HEK293 (cell line): ENCODE results near the gene RUFY4.

Source experiments
- CTCF ChIA-PET: fragments of 350-600 bp; formaldehyde crosslinking; extraction: SDS; loops from one replicate; lab custom pipeline; 2021; ENCODE audit warnings: antibody characterized with exemption; lab: Yijun Ruan, JAX
- POLR2A ChIA-PET: fragments of 300-600 bp; formaldehyde crosslinking; extraction: SDS; loops from one replicate; lab custom pipeline; 2020; ENCODE audit warnings: antibody characterized with exemption, inconsistent platforms; lab: Yijun Ruan, JAX
- H3K27ac ChIP-seq: fragments of 200-500 bp; sonication (Bioruptor generic); 2 replicates; pipeline ENCODE4 v1.5.1; 2014; ENCODE audit warnings: low read depth, low read length, control low read depth, inconsistent platforms; ENCODE audit errors: extremely low read depth
- H3K36me3 ChIP-seq, 2 experiments: fragments of 200-500 bp in 1 of 2; sonication (Bioruptor generic) in 1 of 2; 1 replicate in 1 of 2; 2 replicates in 1 of 2; pipeline ENCODE4 v1.5.1; 2014 to 2017; ENCODE audit warnings: inconsistent platforms in 2 of 2, low read length in 2 of 2; ENCODE audit not compliant: control insufficient read depth in 2 of 2, insufficient read depth in 1 of 2
- H3K4me1 ChIP-seq: fragments of 200-500 bp; sonication (Bioruptor generic); 2 replicates; pipeline ENCODE4 v1.5.1; 2014; ENCODE audit warnings: mild to moderate bottlenecking, low read length, inconsistent platforms; ENCODE audit not compliant: control insufficient read depth, insufficient read depth
- H3K4me3 ChIP-seq: 2 replicates; pipeline ENCODE4 v1.5.1; 2011; ENCODE audit warnings: low read depth, mild to moderate bottlenecking, control low read depth, low read length, moderate library complexity
- H3K9me3 ChIP-seq: fragments of 200-500 bp; sonication (Bioruptor generic); 2 replicates; pipeline ENCODE4 v1.5.1; 2014; ENCODE audit warnings: low read depth, low read length, inconsistent platforms; ENCODE audit not compliant: control insufficient read depth, insufficient read depth
- GLIS1 ChIP-seq: fragments of 450-650 bp; formaldehyde crosslinking; IDR thresholded peaks from 2 replicates; pipeline ENCODE4 v1.5.1; 2016; ENCODE audit warnings: missing biosample characterization, missing genetic modification characterization
- HOXD13 ChIP-seq: sonication (generic); formaldehyde crosslinking; IDR thresholded peaks from 2 replicates; pipeline ENCODE4 v1.8.0; 2022; ENCODE audit warnings: missing genetic modification reagents, borderline replicate concordance
- MEIS1 ChIP-seq: sonication (generic); formaldehyde crosslinking; IDR thresholded peaks from 2 replicates; pipeline ENCODE4 v1.8.1; 2022; ENCODE audit warnings: missing genetic modification reagents, mild to moderate bottlenecking, borderline replicate concordance
- MZF1 ChIP-seq: fragments of 450-650 bp; formaldehyde crosslinking; IDR thresholded peaks from 2 replicates; pipeline ENCODE4 v1.5.1; 2017; ENCODE audit warnings: missing biosample characterization, missing genetic modification characterization, borderline replicate concordance
- SCRT1 ChIP-seq: fragments of 450-650 bp; formaldehyde crosslinking; IDR thresholded peaks from 2 replicates; pipeline ENCODE4 v1.5.1; 2016; ENCODE audit warnings: missing biosample characterization, missing genetic modification characterization, borderline replicate concordance
- SP2 ChIP-seq: fragments of 450-650 bp; formaldehyde crosslinking; IDR thresholded peaks from 2 replicates; pipeline ENCODE4 v1.5.1; 2016; ENCODE audit warnings: missing biosample characterization, missing genetic modification characterization
- ZFP37 ChIP-seq: fragments of 450-650 bp; formaldehyde crosslinking; IDR thresholded peaks from 2 replicates; pipeline ENCODE4 v1.5.1; 2016; ENCODE audit warnings: missing biosample characterization, missing genetic modification characterization
- ZNF10 ChIP-seq: fragments of 450-650 bp; formaldehyde crosslinking; IDR thresholded peaks from 2 replicates; pipeline ENCODE4 v1.5.1; 2017; ENCODE audit warnings: missing biosample characterization, missing genetic modification characterization
- ZNF112 ChIP-seq: fragments of 450-650 bp; formaldehyde crosslinking; IDR thresholded peaks from 2 replicates; pipeline ENCODE4 v1.5.0; 2017; ENCODE audit warnings: missing biosample characterization, missing genetic modification characterization
- ZNF174 ChIP-seq: fragments of 450-650 bp; formaldehyde crosslinking; IDR thresholded peaks from 2 replicates; pipeline ENCODE4 v1.5.0; 2017; ENCODE audit warnings: missing biosample characterization, mild to moderate bottlenecking, missing genetic modification characterization
- ZNF175 ChIP-seq: fragments of 450-650 bp; formaldehyde crosslinking; IDR thresholded peaks from 2 replicates; pipeline ENCODE4 v1.5.1; 2016; ENCODE audit warnings: missing biosample characterization, missing genetic modification characterization
- ZNF19 ChIP-seq: fragments of 450-650 bp; formaldehyde crosslinking; IDR thresholded peaks from 2 replicates; pipeline ENCODE4; 2016; ENCODE audit warnings: missing biosample characterization, missing genetic modification characterization, low read depth
- ZNF23 ChIP-seq: fragments of 450-650 bp; formaldehyde crosslinking; IDR thresholded peaks from 2 replicates; pipeline ENCODE4 v1.5.1; 2016; ENCODE audit warnings: missing biosample characterization, missing genetic modification characterization, borderline replicate concordance
- ZNF311 ChIP-seq: fragments of 450-650 bp; formaldehyde crosslinking; IDR thresholded peaks from 2 replicates; pipeline ENCODE4 v1.5.1; 2017; ENCODE audit warnings: missing biosample characterization, missing genetic modification characterization, borderline replicate concordance
- ZNF37A ChIP-seq: fragments of 450-650 bp; IDR thresholded peaks from 2 replicates; pipeline ENCODE4 v1.5.1; 2018; ENCODE audit warnings: missing biosample characterization, missing genetic modification characterization
- ZNF426 ChIP-seq: fragments of 450-650 bp; formaldehyde crosslinking; IDR thresholded peaks from 2 replicates; pipeline ENCODE4 v1.5.1; 2017; ENCODE audit warnings: missing biosample characterization, missing genetic modification characterization, mild to moderate bottlenecking, inconsistent platforms, moderate library complexity
- ZNF48 ChIP-seq: fragments of 450-650 bp; formaldehyde crosslinking; IDR thresholded peaks from 2 replicates; pipeline ENCODE4 v1.5.1; 2016; ENCODE audit warnings: missing biosample characterization, missing genetic modification characterization
- ZNF501 ChIP-seq: fragments of 450-650 bp; formaldehyde crosslinking; IDR thresholded peaks from 2 replicates; pipeline ENCODE4 v1.5.1; 2016; ENCODE audit warnings: missing biosample characterization, missing genetic modification characterization
- ZNF529 ChIP-seq: fragments of 450-650 bp; formaldehyde crosslinking; IDR thresholded peaks from 2 replicates; pipeline ENCODE4 v1.5.1; 2017; ENCODE audit warnings: missing genetic modification characterization, missing biosample characterization; ENCODE audit not compliant: insufficient replicate concordance
- ZNF548 ChIP-seq: fragments of 450-650 bp; formaldehyde crosslinking; IDR thresholded peaks from 2 replicates; pipeline ENCODE4 v1.5.1; 2016; ENCODE audit warnings: missing biosample characterization, missing genetic modification characterization
- ZNF561 ChIP-seq: fragments of 450-650 bp; IDR thresholded peaks from 2 replicates; pipeline ENCODE4 v1.5.1; 2018; ENCODE audit warnings: missing biosample characterization, missing genetic modification characterization, borderline replicate concordance
- ZNF707 ChIP-seq: fragments of 450-650 bp; formaldehyde crosslinking; IDR thresholded peaks from 2 replicates; pipeline ENCODE4 v1.5.1; 2016; ENCODE audit warnings: missing biosample characterization, missing genetic modification characterization
- ZNF843 ChIP-seq: fragments of 450-650 bp; formaldehyde crosslinking; IDR thresholded peaks from 2 replicates; pipeline ENCODE4 v1.5.1; 2016; ENCODE audit warnings: missing biosample characterization, missing genetic modification characterization
- TF ChIP-seq, protein P1 (sequence below): fragments of 450-650 bp; formaldehyde crosslinking; IDR thresholded peaks from 2 replicates; pipeline ENCODE4 v1.5.1; 2017; ENCODE audit warnings: missing biosample characterization, missing genetic modification characterization

Gene RUFY4

DNA sequence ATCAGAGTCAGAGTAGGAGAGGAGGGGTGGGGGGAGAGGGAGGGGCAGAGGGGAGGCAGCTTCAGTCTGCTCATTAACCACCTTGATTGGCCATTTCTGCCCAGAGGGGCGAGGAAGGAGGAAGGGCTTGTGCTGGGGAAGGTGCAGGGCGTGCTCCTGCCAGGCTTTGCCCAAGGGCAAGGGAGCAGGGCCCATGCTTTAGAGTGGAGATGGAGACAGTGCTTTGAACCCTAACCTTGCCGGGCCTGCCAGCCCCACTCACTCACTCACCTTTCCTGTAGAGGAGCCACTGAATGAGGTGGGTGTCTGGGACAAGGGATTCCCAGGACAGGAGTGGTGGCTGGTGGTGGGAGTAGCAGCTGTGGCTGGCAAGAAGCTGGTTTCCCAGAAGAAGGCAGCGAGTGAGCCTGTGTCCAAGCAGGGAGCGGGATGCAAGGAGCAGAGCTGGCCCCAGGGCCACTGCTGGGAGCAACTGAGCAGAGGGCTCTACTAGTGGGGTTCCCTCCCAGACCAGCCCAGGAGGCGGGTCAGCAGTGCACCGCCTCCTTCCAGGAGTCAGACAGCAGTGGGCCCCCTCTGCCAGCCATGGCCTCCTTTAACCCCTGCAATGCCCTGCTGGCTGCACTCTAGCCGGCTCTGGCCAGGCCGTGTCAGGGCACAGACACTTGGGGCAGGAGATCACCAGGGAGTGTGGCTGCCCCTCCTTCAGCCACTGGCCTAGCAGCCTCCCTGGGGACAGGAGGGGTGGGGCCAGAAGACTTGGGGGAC, 3.6 kb upstream of the RUFY4 start (continued):
- TF ChIP-seq, protein P1, sequence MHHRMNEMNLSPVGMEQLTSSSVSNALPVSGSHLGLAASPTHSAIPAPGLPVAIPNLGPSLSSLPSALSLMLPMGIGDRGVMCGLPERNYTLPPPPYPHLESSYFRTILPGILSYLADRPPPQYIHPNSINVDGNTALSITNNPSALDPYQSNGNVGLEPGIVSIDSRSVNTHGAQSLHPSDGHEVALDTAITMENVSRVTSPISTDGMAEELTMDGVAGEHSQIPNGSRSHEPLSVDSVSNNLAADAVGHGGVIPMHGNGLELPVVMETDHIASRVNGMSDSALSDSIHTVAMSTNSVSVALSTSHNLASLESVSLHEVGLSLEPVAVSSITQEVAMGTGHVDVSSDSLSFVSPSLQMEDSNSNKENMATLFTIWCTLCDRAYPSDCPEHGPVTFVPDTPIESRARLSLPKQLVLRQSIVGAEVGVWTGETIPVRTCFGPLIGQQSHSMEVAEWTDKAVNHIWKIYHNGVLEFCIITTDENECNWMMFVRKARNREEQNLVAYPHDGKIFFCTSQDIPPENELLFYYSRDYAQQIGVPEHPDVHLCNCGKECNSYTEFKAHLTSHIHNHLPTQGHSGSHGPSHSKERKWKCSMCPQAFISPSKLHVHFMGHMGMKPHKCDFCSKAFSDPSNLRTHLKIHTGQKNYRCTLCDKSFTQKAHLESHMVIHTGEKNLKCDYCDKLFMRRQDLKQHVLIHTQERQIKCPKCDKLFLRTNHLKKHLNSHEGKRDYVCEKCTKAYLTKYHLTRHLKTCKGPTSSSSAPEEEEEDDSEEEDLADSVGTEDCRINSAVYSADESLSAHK, result no peak
- TF ChIP-seq ZNF10 (tag by site-specific recombination) (no peak), ZNF529 (tag by site-specific recombination) (no peak), ZNF311 (tag by site-specific recombination) (no peak), ZNF48 (tag by site-specific recombination) (no peak), ZFP37 (tag by site-specific recombination) (no peak), SP2 (tag by site-specific recombination) (no peak), ZNF23 (no peak)

DNA sequence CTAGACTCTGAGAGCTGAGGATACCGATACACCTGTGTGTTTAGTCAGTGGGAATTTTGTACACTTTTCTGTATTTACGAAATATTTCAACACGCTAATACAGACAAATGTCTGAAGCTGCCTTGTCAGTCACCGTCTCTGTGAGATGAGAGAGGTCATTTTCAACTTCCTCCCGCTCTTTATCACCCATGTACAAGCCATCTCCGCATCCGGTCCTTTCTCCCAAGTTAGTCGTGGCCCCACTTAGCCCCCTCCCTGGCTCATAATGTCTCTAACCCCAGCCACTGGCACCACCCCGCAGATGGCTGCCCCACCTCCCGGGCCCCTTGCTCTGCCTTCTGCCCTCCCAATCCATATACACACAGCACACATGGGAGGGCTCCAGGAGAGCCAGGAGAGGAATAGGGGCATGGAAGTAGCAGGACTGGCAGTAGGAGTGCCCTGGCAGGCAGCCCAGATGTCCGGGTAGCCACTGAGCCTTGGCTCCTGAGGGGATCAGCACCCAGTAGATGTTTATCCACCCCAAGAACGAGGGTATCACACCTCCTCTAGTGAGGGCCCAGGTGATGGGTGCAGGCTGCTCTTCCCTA, 2.0 kb upstream of the RUFY4 start:
- ChIA-PET POLR2A (interaction anchor here (0.5 kb wide), 1 partner anchor 226 kb away, joined by 5 read pairs; no protein-coding TSS in a partner anchor), CTCF (interaction anchor here (0.6 to 2.0 kb wide), 3 partner anchors 30 to 281 kb away, joined by 4 to 10 read pairs (median 4); no protein-coding TSS in a partner anchor)
- Histone ChIP-seq H3K27ac (no peak overlapping the region), H3K4me1 (no peaks in the 10 kb centered on the region), H3K36me3 (no peaks in the 10 kb centered on the region), H3K4me3 (no peak overlapping the region), H3K9me3 (no peaks in the 10 kb centered on the region)
- TF ChIP-seq ZNF843, result no peak
- TF ChIP-seq ZNF175 (tag by site-specific recombination), result no peak
- no peak for TF ChIP-seq ZNF112 (tag by site-specific recombination)
- TF ChIP-seq ZNF426 (tag by site-specific recombination), result no peak

DNA sequence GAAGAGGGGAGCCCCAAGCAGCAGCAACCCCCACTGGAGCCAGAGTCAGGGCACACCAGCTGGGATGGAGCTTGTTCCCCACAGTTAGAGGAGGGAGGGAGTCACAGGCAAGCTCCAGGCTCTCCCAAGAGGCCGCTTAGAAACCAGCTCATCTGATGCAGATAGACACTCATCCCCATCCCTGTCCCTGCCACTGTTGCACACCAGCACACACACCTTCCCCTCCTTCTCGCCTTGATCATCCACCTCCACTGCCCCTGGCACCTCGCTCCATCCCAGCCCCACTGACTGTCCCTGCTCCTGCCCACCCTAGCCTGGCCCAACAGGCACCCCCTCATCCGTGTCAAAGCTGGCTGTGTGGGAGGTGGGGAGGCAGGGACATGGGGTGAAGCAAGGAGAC, 1.5 kb upstream of the RUFY4 start:
- CTCF ChIA-PET, result interaction anchor here (0.7 to 2.0 kb wide), 2 partner anchors 277 to 282 kb away, joined by 4 to 10 read pairs; no protein-coding TSS in a partner anchor
- TF ChIP-seq ZNF548 (tag by site-specific recombination), result no peak
- no peak for TF ChIP-seq MZF1 (tag by site-specific recombination)
- TF ChIP-seq, all 188 proteins: peak for 0

DNA sequence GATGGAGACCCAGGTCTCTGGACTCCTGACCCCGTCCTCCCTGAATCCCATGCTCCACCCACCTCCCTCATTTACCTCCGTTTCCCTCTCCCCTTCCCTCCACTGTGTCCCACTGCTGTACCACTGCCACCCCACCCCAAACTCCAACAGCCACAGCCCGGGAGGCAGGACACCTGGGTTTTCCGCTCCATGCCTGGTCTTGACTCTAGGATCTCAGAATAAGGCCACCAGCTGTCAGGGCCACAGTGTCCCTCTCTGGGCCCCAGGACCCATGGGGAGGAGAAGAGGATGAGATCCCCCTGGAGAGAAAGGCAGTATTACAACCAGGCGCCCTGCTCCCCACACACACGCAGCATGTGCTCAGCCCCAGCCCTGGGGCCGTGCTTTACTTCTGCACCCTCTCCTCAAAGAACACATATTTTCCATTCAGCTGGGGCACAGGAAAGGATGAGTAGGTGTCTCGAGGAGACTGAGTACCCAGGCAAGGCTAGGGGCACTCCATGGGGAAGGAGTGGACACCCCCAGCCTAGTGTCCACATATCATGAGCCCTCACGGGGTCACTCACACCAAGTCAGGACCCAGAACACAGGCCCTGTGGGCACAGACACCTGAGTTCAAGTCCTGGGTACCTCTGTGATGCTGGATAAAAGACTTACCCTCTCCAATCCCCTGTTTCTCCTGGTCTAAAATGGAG, 700 bp downstream of the RUFY4 start:
- H3K27ac ChIP-seq, result no peak overlapping the region
- CTCF ChIA-PET, result interaction anchor here (0.6 to 2.6 kb wide), 12 partner anchors 10 to 287 kb away, joined by 3 to 19 read pairs (median 4); no protein-coding TSS in a partner anchor
- no peaks in the 10 kb centered on the region for H3K9me3 ChIP-seq
- H3K36me3 ChIP-seq, result no peaks in the 10 kb centered on the region
- TF ChIP-seq ZNF707 (tag by site-specific recombination), result no peak
- TF ChIP-seq ZNF19 (tag by site-specific recombination), result no peak
- no peak for TF ChIP-seq GLIS1
- TF ChIP-seq ZNF561 (tag by site-specific recombination), result no peak
- TF ChIP-seq SCRT1 (tag by site-specific recombination), result no peak
- no peak for TF ChIP-seq ZNF843
- TF ChIP-seq ZNF174 (tag by site-specific recombination), result no peak
- TF ChIP-seq ZNF37A (tag by site-specific recombination), result no peak
- TF ChIP-seq HOXD13 (CRISPR knock-in tag), result no peak
- TF ChIP-seq ZFP37 (tag by site-specific recombination), result no peak
- TF ChIP-seq MEIS1 (CRISPR knock-in tag), result no peak
- TF ChIP-seq ZNF501 (tag by site-specific recombination), result no peak
- POLR2A ChIA-PET, result no interaction called here
- no peaks in the 10 kb centered on the region for H3K4me1 ChIP-seq
- no peak overlapping the region for H3K4me3 ChIP-seq

More for the DNA sequence above, 1.5 kb upstream of the RUFY4 start:
- Histone ChIP-seq H3K36me3 (no peaks in the 10 kb centered on the region), H3K4me3 (no peak overlapping the region), H3K9me3 (no peaks in the 10 kb centered on the region), H3K27ac (no peak overlapping the region), H3K4me1 (no peaks in the 10 kb centered on the region)
- POLR2A ChIA-PET, result interaction anchor here (0.5 kb wide), 1 partner anchor 226 kb away, joined by 5 read pairs; no protein-coding TSS in a partner anchor
